Glomerular endothelial cell (primary cell): ENCODE data around the gene MTCH1. TPM values are rescaled to one million over a fixed set of nuclear protein-coding genes. Genes with fewer than 3 reads are reported as not detected.

Experiments used
- DNase-seq: peaks from one replicate; pipeline ENCODE4 v3.0.0-alpha.2; 2011; ENCODE audit warnings: low read depth, low spot score; ENCODE audit errors: extremely low read depth
- total RNA-seq: library from RNA; depleted of rRNA; stranded (reverse); fragments of >200 nt; gene quantifications from 2 replicates; pipeline ENCODE4 v1.2.3, GENCODE V29; 2015

Gene MTCH1
- total RNA-seq, 1 donor from 2014 or later: 263 TPM

DNA sequence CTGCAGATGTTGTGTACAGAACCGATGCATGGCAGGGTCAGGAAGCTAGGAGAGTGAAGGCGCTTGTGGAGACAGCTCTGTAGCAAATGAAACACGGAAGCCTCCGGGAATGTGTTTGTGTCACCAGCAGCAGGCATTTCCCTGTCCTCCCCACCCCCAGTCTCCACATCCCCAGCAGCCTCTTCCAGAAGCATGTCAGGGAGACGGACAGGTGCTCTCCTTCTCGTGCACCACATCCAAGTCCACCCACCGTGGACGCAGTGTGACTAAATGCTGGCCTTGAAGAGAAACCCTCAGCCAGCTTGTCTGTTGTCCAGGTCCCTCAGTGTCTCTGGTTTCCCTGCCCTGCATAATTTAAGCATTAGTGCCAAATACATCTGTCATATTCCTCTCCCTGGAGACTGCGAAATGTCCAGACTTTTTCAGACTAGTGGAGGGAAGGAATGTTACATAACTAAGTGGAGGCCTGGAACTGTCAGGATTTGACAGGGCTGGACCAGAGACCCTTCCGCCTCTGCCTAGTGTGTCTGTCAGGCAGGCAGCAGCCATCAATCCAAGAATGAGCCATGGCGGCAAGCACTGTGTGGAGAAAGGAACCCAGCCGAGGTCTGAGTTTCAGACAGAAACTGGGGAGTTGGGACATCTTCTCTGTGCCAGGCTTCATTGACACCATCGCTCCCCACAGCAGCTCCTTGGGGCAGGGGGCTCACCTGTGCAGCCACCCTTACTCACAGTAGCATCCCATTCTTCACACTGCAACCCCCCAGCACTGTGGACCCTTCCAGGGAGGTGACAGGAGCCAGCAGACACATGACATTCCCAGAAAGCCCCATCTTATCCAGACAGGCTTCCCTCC is 58.1 kb downstream of the MTCH1 start:
- DNase-seq: no peak

DNA sequence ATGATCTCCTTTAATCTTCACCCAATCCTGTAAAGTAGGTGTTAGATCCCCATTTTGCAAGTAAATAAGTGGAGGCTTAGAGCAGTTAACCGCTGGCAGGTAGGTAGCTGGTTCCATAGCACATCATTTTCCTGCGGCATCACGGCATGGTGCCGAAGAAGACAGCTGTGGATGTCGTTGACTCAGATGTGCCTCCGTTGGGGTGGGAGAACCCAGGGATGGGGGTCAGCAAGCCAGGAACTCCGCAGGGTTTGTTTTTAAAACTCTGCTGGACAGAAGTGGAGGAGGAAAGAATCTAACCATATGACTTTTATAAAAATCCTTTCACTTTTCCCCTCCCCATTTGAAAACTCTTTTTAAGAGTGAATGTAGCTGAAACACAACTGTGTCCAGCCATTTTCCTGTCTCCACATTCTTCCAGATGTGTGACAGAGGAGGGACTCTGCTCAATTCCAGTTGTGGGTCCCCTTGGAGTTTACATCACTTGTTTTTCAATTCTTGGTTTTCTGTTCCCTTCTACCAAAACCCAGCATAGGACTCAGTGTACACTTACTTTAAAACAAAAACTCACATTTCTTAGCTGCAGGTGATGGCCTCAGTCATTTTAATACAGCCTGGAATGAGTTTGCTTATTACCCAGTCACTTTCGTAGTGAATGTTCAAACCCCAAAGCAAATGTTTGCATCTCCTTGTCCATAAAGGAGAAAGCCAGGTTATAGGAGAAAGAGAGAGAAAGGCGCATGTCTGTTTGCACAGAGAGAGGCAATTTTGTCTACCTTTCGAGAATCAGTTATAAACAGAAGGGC is 59.1 kb downstream of the MTCH1 start:
- DNase-seq: no peak

DNA sequence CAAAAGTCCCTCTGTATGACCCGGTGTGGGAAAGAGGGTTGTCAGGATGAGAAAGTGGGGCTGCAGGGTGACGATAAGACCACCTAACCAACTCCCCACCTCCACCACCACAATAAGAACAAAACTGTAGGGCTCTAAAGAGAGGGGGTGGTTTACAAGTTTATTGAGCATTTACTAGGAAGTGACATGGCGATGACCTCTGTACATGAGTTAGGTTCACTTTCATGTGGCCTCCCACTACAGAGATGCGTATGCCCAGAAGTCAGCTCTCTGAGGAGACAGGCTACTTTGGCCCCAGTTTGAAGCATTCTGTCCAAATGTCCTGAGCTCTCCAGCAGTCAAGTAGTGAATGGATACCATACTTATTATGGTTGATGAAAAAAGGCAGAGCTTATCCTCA is 60.2 kb downstream of the MTCH1 start:
- no peak for DNase-seq

- no peak for DNase-seq
Measured at GRCh38 chr6:36924778-36925374, 61.1 kb downstream of the MTCH1 start.

- no peak for DNase-seq
Measured at GRCh38 chr6:36924131-36924530, 61.9 kb downstream of the MTCH1 start.

DNA sequence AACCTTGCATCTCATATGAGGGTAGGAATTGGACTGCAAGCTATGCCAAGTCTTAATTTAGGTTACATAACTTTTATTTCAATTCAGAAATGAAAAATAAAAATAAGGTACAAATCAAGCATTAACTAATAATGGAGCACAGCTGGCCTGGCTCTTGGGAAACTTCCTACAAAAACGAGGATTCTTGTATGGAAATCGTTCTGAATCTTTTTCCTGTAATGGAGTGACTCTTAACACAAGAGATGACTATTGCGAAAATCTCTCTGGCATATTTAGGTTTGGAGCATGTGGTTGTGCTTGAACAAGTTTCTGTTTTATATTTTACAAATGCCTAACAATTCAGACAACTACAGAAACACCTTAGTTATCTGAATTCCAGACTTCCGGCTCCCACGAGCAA is 65.5 kb downstream of the MTCH1 start:
- DNase-seq: no peak

- no peak for DNase-seq
Measured at GRCh38 chr6:36920049-36920448, 65.9 kb downstream of the MTCH1 start.

Other genes with a start within 250 kb of the MTCH1 start
- gene CPNE5, start 146.8 kb downstream of the MTCH1 start, total RNA-seq: 5.0 and 25.7 TPM in 2 replicates
- 25.4 and 33.3 TPM in 2 replicates for gene PPIL1, start 111.4 kb downstream of the MTCH1 start, total RNA-seq
- 30.4 and 36.8 TPM in 2 replicates for gene C6orf89, start 100.2 kb downstream of the MTCH1 start, total RNA-seq
- 0.23 TPM in 1 of 2 replicates, not detected in the other for gene PI16, start 31.5 kb downstream of the MTCH1 start, total RNA-seq
- gene FGD2, start 19.5 kb upstream of the MTCH1 start, total RNA-seq: not detected in 2 replicates
- gene PIM1, start 184.0 kb upstream of the MTCH1 start, total RNA-seq: 3.6 and 10.6 TPM in 2 replicates